ENCODE data around the gene TSPEAR. TPM values are rescaled to one million over a fixed set of nuclear protein-coding genes. Genes with fewer than 3 reads are reported as not detected.

Gene TSPEAR
- total and polyA plus RNA-seq, 2 of the 13 experiments (the other 11 are each of a cell fraction or from before 2014, with no cell fraction given): 0.07 to 0.32 TPM

DNA sequence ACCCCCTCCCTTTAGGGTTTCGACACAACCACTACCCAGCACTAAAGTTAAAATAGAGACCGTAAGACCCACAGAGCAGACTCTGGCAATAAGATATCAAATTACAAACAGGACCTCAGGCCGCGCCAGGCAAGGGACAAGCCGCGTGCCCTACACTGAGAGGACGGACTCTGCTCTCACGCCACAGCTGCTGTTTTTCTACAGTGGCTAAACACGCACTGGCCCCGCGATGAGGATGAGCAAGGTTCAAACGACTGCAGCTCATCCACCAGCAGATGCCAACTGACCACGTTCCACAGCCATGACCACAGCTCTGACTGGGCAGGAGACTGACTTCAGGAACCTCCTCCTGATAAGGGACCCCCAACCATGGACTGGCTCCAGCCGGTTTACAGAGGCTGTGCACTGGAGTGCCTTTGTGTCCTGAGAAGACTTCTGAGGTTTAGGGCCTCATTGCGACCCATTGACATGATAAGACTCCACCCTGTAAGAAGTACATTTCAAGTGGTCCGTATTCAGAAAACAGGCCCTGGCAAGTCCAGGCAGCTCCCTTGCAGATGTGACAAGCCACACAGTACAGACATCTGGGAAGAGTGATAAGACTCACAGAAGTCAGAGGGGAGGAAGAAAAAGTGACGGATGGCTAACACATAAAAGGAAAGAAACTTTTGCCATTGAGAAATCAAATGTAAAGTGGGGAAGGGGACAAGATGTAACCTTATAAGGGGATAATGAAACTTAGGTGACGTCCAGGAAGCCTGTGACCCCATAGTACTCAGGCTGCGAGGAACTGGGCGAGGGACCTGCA lies 117.6 kb downstream of the TSPEAR start (continued):
- TF ChIP-seq ZBTB38 (CRISPR knock-in tag; IDR thresholded peaks at IDR 0.05) (peak; percentile 71), ZBTB40 (IDR thresholded peaks at IDR 0.05) (no peak), ZBTB40 (CRISPR knock-in tag; IDR thresholded peaks at IDR 0.05) (peak; percentile 80), PAF1 (CRISPR knock-in tag; IDR thresholded peaks at IDR 0.05) (no peak), NONO (IDR thresholded peaks at IDR 0.05) (no peak), NONO (CRISPR knock-in tag; conservative IDR thresholded peaks at IDR 0.05) (peak; percentile 83), ZNF276 (CRISPR knock-in tag; IDR thresholded peaks at IDR 0.05; ENCODE audit: low read depth) (peak; percentile 88), IRF9 (CRISPR knock-in tag; IDR thresholded peaks at IDR 0.05; ENCODE audit: borderline replicate concordance) (peak; percentile 86), ZNF546 (CRISPR knock-in tag; conservative IDR thresholded peaks at IDR 0.05) (0 out of 2 replicates have a peak, but pooled peaks have one; percentile 74), TOE1 (CRISPR knock-in tag; IDR thresholded peaks at IDR 0.05) (peak; percentile 52; the same call in 1 of the 2 replicates), JDP2 (CRISPR knock-in tag; IDR thresholded peaks at IDR 0.05; ENCODE audit: borderline replicate concordance) (no peak), THAP8 (CRISPR knock-in tag; IDR thresholded peaks at IDR 0.05; ENCODE audit: borderline replicate concordance) (no peak), SP140L (CRISPR knock-in tag; IDR thresholded peaks at IDR 0.05; ENCODE audit: borderline replicate concordance) (no peak), NR2F2 (IDR thresholded peaks at IDR 0.05; ENCODE audit: borderline replicate concordance, low read depth) (no peak), AKAP8 (CRISPR knock-in tag; IDR thresholded peaks at IDR 0.05) (no peak; the same call in 1 of the 2 replicates), DMAP1 (CRISPR knock-in tag; IDR thresholded peaks at IDR 0.05) (peak; percentile 43; the same call in 1 of the 2 replicates), SP4 (CRISPR knock-in tag; IDR thresholded peaks at IDR 0.05) (no peak)
